ENCODE results near the gene PTPN21. TPM values are rescaled to one million over a fixed set of nuclear protein-coding genes. Genes with fewer than 3 reads are reported as not detected.

PTPN21 gene
- total RNA-seq, 1 donor from 2014 or later, result 19.6 TPM

GRCh38 chr14:88518592-88519512, 36.0 kb downstream of the PTPN21 start:
- Mint-ChIP-seq H3K4me3 (no peak overlapping the region), H3K36me3 (peaks cover 17% of the 10 kb centered on the region), H3K4me1 (ENCODE audit: unreplicated experiment) (peaks cover 23% of the 10 kb centered on the region), H3K27ac (peak overlapping the region; percentile 41), H3K27me3 (no peaks in the 10 kb centered on the region), H3K9me3 (no peaks in the 10 kb centered on the region)
- TF ChIP-seq CTCF (conservative IDR thresholded peaks at IDR 0.05), result no peak
- DNase-seq (ENCODE audit: extremely low spot score, unreplicated experiment), result no peak

GRCh38 chr14:88516861-88517357, 37.9 kb downstream of the PTPN21 start:
- H3K4me3 Mint-ChIP-seq, result peak overlapping the region; percentile 14
- H3K36me3 Mint-ChIP-seq, result peaks cover 12% of the 10 kb centered on the region
- DNase-seq (ENCODE audit: extremely low spot score, unreplicated experiment), result no peak
- no peaks in the 10 kb centered on the region for H3K9me3 Mint-ChIP-seq
- H3K27me3 Mint-ChIP-seq, result no peaks in the 10 kb centered on the region
- H3K4me1 Mint-ChIP-seq (ENCODE audit: unreplicated experiment), result peaks cover 23% of the 10 kb centered on the region
- peak overlapping the region; percentile 10 for H3K27ac Mint-ChIP-seq
- TF ChIP-seq CTCF (conservative IDR thresholded peaks at IDR 0.05), result no peak

GRCh38 chr14:88515499-88516221, 39.1 kb downstream of the PTPN21 start:
- peaks cover 12% of the 10 kb centered on the region for H3K36me3 Mint-ChIP-seq
- no peak overlapping the region for H3K27ac Mint-ChIP-seq
- peaks cover 23% of the 10 kb centered on the region for H3K4me1 Mint-ChIP-seq (ENCODE audit: unreplicated experiment)
- no peak for DNase-seq (ENCODE audit: extremely low spot score, unreplicated experiment)
- no peak overlapping the region for H3K4me3 Mint-ChIP-seq
- no peaks in the 10 kb centered on the region for H3K9me3 Mint-ChIP-seq
- no peaks in the 10 kb centered on the region for H3K27me3 Mint-ChIP-seq
- no peak for TF ChIP-seq CTCF (conservative IDR thresholded peaks at IDR 0.05)

GRCh38 chr14:88507208-88507607, 47.6 kb downstream of the PTPN21 start:
- Mint-ChIP-seq H3K4me1 (ENCODE audit: unreplicated experiment) (no peaks in the 10 kb centered on the region), H3K36me3 (peaks cover 9% of the 10 kb centered on the region), H3K4me3 (no peak overlapping the region), H3K27me3 (no peaks in the 10 kb centered on the region), H3K9me3 (no peaks in the 10 kb centered on the region), H3K27ac (no peak overlapping the region)
- no peak for DNase-seq (ENCODE audit: extremely low spot score, unreplicated experiment)
- no peak for TF ChIP-seq CTCF (conservative IDR thresholded peaks at IDR 0.05)

GRCh38 chr14:88505621-88506020, 49.2 kb downstream of the PTPN21 start:
- Mint-ChIP-seq H3K36me3 (peaks cover 16% of the 10 kb centered on the region), H3K4me1 (ENCODE audit: unreplicated experiment) (no peaks in the 10 kb centered on the region), H3K4me3 (no peak overlapping the region), H3K9me3 (no peaks in the 10 kb centered on the region), H3K27ac (no peak overlapping the region), H3K27me3 (no peaks in the 10 kb centered on the region)
- no peak for DNase-seq (ENCODE audit: extremely low spot score, unreplicated experiment)
- TF ChIP-seq CTCF (conservative IDR thresholded peaks at IDR 0.05), result no peak
